ENCODE measurements around the gene USP17L15.
"Not testable (repeated sequence)": the region's sequence is repeated elsewhere in the genome, so short reads cannot be mapped to it uniquely, and the experiment has no call there.

DNA sequence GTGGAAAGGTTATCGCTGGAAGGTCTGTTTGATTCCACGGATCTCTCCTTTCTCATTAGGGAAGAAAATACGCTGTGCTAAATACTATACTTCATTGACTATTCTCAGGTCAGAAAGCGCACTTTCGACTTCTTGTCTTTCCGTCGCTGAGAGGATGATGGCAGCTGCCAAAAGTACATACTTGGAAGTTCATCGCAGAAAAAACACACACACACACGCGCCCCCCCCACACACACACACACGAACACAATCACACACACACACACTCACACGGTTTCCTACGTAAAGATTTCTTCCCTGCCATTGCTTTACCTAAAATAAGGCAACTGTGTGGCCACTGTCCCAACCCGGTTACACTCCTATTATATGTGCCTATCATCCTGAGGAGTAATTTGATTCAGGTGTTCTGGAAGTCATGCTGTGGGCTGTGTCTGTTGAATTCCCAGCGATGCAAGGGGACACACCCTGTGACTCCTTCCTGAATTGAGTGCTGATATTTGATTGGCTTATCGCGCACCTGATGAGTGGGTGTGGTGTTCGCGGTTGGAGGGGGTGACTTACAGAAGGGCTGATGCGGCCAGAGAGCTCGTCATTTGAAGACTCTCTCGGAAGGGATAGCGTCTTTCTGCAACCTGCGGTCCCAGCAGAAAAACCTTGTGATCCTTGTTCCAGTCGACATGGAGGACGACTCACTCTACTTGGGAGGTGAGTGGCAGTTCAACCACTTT lies 13.9 kb downstream of the USP17L15 start, which contains the start of gene USP17L18:
- TF ChIP-seq, protein P1, sequence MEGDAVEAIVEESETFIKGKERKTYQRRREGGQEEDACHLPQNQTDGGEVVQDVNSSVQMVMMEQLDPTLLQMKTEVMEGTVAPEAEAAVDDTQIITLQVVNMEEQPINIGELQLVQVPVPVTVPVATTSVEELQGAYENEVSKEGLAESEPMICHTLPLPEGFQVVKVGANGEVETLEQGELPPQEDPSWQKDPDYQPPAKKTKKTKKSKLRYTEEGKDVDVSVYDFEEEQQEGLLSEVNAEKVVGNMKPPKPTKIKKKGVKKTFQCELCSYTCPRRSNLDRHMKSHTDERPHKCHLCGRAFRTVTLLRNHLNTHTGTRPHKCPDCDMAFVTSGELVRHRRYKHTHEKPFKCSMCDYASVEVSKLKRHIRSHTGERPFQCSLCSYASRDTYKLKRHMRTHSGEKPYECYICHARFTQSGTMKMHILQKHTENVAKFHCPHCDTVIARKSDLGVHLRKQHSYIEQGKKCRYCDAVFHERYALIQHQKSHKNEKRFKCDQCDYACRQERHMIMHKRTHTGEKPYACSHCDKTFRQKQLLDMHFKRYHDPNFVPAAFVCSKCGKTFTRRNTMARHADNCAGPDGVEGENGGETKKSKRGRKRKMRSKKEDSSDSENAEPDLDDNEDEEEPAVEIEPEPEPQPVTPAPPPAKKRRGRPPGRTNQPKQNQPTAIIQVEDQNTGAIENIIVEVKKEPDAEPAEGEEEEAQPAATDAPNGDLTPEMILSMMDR (IDR thresholded peaks at IDR 0.05), result not testable (repeated sequence)
- not testable (repeated sequence) for TF ChIP-seq POLR2AphosphoS5, POLR2A (IDR thresholded peaks at IDR 0.05)

All from breast epithelium (tissue), 3 donors.